ENCODE results near the gene AIF1.

The AIF1 gene

DNA sequence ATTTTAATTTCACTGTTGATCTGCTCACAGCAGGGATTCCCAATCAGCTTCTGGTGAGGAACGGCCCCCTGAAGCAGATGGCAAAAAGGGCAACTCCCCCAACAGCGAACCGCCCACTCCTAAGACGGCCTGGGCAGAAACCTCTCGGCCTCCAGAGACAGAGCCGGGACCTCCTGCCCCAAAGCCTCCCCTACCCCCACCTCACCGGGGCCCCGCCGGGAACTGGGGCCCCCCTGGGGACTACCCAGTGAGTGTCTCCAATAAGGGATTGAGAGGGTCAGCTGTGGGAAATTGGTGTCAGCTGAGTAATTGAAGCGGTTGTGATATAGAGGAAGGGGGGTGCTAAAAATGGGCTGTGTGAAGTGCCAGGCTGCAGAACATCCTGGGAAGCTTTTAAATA is 11.9 kb downstream of the AIF1 start:
- Histone ChIP-seq H3K9me2 (replicated peaks; ENCODE audit: insufficient read depth, low read length) (no peaks in the 10 kb centered on the region), H3K4me3 (ENCODE audit: low read length) (no peak overlapping the region), H3K79me2 (ENCODE audit: low read length) (peaks cover 89% of the 10 kb centered on the region), H2AFZ (ENCODE audit: low read length) (no peak overlapping the region), H3K27ac (ENCODE audit: low read length) (no peak overlapping the region), H3K36me3 (replicated peaks; ENCODE audit: insufficient read depth, low read length) (peaks cover 20% of the 10 kb centered on the region), H3K27me3 (replicated peaks; ENCODE audit: insufficient read depth, low read length) (no peaks in the 10 kb centered on the region), H3K9ac (ENCODE audit: low read length) (no peak overlapping the region), H3F3A (ENCODE audit: insufficient read depth, low read length) (no peaks in the 10 kb centered on the region; the same call in 1 of the 2 replicates), H3K9me3 (replicated peaks; ENCODE audit: insufficient read depth, low read length) (no peaks in the 10 kb centered on the region), H3K4me2 (ENCODE audit: low read depth, low read length) (no peak overlapping the region), H4K20me1 (ENCODE audit: insufficient read depth, low read length) (no peaks in the 10 kb centered on the region; the same call in 1 of the 2 replicates), H3K4me1 (ENCODE audit: low read length) (peaks cover 8% of the 10 kb centered on the region; the same call in 1 of the 2 replicates)
- no peak for DNase-seq
- TF ChIP-seq, protein P1, sequence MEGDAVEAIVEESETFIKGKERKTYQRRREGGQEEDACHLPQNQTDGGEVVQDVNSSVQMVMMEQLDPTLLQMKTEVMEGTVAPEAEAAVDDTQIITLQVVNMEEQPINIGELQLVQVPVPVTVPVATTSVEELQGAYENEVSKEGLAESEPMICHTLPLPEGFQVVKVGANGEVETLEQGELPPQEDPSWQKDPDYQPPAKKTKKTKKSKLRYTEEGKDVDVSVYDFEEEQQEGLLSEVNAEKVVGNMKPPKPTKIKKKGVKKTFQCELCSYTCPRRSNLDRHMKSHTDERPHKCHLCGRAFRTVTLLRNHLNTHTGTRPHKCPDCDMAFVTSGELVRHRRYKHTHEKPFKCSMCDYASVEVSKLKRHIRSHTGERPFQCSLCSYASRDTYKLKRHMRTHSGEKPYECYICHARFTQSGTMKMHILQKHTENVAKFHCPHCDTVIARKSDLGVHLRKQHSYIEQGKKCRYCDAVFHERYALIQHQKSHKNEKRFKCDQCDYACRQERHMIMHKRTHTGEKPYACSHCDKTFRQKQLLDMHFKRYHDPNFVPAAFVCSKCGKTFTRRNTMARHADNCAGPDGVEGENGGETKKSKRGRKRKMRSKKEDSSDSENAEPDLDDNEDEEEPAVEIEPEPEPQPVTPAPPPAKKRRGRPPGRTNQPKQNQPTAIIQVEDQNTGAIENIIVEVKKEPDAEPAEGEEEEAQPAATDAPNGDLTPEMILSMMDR (IDR thresholded peaks at IDR 0.05; ENCODE audit: low read length): no peak
- TF ChIP-seq EZH2phosphoT487 (IDR thresholded peaks at IDR 0.05; ENCODE audit: low read length) (no peak), EZH2 (optimal IDR thresholded peaks at IDR 0.05; ENCODE audit: low read depth, low read length) (no peak)

- no peaks in the 10 kb centered on the region; the same call in 1 of the 2 replicates for H3F3A ChIP-seq (ENCODE audit: insufficient read depth, low read length)
- H2AFZ ChIP-seq (ENCODE audit: low read length): no peak overlapping the region
- H3K27me3 ChIP-seq (replicated peaks; ENCODE audit: insufficient read depth, low read length): no peaks in the 10 kb centered on the region
- peaks cover 89% of the 10 kb centered on the region for H3K79me2 ChIP-seq (ENCODE audit: low read length)
- H3K4me3 ChIP-seq (ENCODE audit: low read length): no peak overlapping the region
- no peak for DNase-seq
- H4K20me1 ChIP-seq (ENCODE audit: insufficient read depth, low read length): no peaks in the 10 kb centered on the region; the same call in 1 of the 2 replicates
- H3K27ac ChIP-seq (ENCODE audit: low read length): no peak overlapping the region
- no peak overlapping the region for H3K4me2 ChIP-seq (ENCODE audit: low read depth, low read length)
- H3K9ac ChIP-seq (ENCODE audit: low read length): no peak overlapping the region
- no peaks in the 10 kb centered on the region for H3K9me3 ChIP-seq (replicated peaks; ENCODE audit: insufficient read depth, low read length)
- no peaks in the 10 kb centered on the region for H3K4me1 ChIP-seq (ENCODE audit: low read length)
- peaks cover 20% of the 10 kb centered on the region for H3K36me3 ChIP-seq (replicated peaks; ENCODE audit: insufficient read depth, low read length)
- TF ChIP-seq, protein P1 (IDR thresholded peaks at IDR 0.05; ENCODE audit: low read length): no peak
- TF ChIP-seq EZH2phosphoT487 (IDR thresholded peaks at IDR 0.05; ENCODE audit: low read length): no peak
- TF ChIP-seq EZH2 (optimal IDR thresholded peaks at IDR 0.05; ENCODE audit: low read depth, low read length): no peak
- no peaks in the 10 kb centered on the region for H3K9me2 ChIP-seq (replicated peaks; ENCODE audit: insufficient read depth, low read length)
Observed at GRCh38 chr6:31627690-31628287, 12.8 kb downstream of the AIF1 start.

- no peak overlapping the region for H3K27ac ChIP-seq (ENCODE audit: low read length)
- H3K79me2 ChIP-seq (ENCODE audit: low read length): peaks cover 82% of the 10 kb centered on the region
- no peaks in the 10 kb centered on the region; the same call in 1 of the 2 replicates for H4K20me1 ChIP-seq (ENCODE audit: insufficient read depth, low read length)
- no peak overlapping the region for H3K4me3 ChIP-seq (ENCODE audit: low read length)
- no peaks in the 10 kb centered on the region for H3K9me2 ChIP-seq (replicated peaks; ENCODE audit: insufficient read depth, low read length)
- no peaks in the 10 kb centered on the region for H3K27me3 ChIP-seq (replicated peaks; ENCODE audit: insufficient read depth, low read length)
- no peak overlapping the region for H2AFZ ChIP-seq (ENCODE audit: low read length)
- peaks cover 20% of the 10 kb centered on the region for H3K36me3 ChIP-seq (replicated peaks; ENCODE audit: insufficient read depth, low read length)
- no peaks in the 10 kb centered on the region for H3K4me1 ChIP-seq (ENCODE audit: low read length)
- no peaks in the 10 kb centered on the region; the same call in 1 of the 2 replicates for H3F3A ChIP-seq (ENCODE audit: insufficient read depth, low read length)
- H3K9ac ChIP-seq (ENCODE audit: low read length): no peak overlapping the region
- DNase-seq: no peak
- no peaks in the 10 kb centered on the region for H3K9me3 ChIP-seq (replicated peaks; ENCODE audit: insufficient read depth, low read length)
- TF ChIP-seq EZH2 (optimal IDR thresholded peaks at IDR 0.05; ENCODE audit: low read depth, low read length) (no peak), EZH2phosphoT487 (IDR thresholded peaks at IDR 0.05; ENCODE audit: low read length) (no peak)
- TF ChIP-seq, protein P1 (IDR thresholded peaks at IDR 0.05; ENCODE audit: low read length): no peak
- H3K4me2 ChIP-seq (ENCODE audit: low read depth, low read length): no peak overlapping the region
Observed at GRCh38 chr6:31629014-31629413, 14.0 kb downstream of the AIF1 start.

Measured in MM.1S (cell line).